HepG2 (cell line): Measurements from ENCODE around the gene FBXO48.

ENCODE experiments used
- ZBTB26 ChIP-seq: IDR thresholded peaks from 2 replicates; pipeline ENCODE4 v1.6.1; 2016; ENCODE audit warnings: missing compliant biosample characterization, missing genetic modification reagents, borderline replicate concordance
- ZBTB39 ChIP-seq: sonication (generic); formaldehyde crosslinking; IDR thresholded peaks from 2 replicates; pipeline ENCODE4 v1.5.0; 2020; ENCODE audit warnings: missing genetic modification reagents
- ZNF253 ChIP-seq: sonication (generic); formaldehyde crosslinking; IDR thresholded peaks from 2 replicates; pipeline ENCODE4 v1.8.0; 2022; ENCODE audit warnings: mild to moderate bottlenecking, missing genetic modification reagents, borderline replicate concordance

DNA sequence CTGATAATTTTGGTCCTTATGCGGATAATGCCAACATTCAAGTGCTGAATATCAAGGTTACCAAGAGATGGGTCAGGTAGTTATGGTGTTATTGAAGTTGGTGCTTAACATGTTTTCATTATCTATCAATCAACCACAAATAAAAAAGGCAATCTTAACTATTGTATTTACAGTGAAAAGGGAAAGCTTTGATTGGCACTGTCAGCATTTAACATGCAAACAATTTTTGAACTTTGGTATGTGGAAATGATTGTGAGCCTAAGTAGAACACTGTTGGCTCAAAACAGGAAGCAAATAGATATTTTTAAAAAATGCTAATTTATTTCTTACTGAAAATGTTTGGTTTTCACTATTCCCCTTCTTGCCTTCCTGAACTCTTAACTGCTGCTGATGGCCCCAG lies 22.2 kb upstream of the FBXO48 start:
- TF ChIP-seq ZNF253 (CRISPR knock-in tag) (no peak), ZBTB26 (CRISPR knock-in tag) (no peak), ZBTB39 (no peak)
